ENCODE results near the gene KIF21A. TPM values are rescaled to one million over a fixed set of nuclear protein-coding genes. Genes with fewer than 3 reads are reported as not detected.

The KIF21A gene
- polyA plus RNA-seq, 3 donors: 34.5 to 46.2 (median 37.5) TPM

DNA sequence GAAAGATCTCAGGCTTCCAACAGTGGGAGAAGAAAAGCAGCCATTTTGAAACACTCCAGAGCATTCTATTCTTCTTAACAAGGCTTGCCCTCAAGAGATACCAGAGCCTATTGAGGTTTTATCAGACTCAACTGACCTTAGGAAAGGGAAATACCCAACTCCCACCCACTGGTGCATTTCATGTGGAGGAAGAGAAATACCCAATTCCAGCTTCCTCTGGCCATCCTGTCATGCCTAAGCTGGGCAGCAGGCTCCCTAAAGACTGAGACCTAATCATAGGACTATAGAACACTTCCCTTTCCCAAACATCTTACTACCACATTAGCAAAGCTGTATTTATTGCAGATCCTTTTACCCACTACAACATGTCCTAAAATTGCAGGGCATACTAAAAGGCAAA, 164.5 kb downstream of the KIF21A start:
- DNase-seq: no peak

DNA sequence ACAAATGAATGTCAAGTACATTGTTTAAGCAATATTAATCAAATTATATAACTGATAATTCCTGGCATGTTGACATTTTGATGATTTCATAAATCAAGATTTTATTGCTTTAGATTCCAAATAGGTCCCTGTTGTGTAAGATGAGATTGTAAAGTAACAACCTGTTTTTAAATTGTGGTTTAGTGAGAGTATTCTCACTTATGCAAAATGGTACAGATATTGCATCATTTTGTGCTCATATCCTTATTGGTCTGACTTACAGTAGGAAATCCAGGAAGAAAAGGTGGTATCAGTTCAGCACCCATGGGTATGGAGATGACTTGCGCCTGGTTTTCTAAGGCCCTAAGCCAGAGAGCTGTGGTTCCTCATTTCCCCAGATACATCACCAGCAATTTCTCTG, 165.5 kb downstream of the KIF21A start:
- DNase-seq: no peak

DNA sequence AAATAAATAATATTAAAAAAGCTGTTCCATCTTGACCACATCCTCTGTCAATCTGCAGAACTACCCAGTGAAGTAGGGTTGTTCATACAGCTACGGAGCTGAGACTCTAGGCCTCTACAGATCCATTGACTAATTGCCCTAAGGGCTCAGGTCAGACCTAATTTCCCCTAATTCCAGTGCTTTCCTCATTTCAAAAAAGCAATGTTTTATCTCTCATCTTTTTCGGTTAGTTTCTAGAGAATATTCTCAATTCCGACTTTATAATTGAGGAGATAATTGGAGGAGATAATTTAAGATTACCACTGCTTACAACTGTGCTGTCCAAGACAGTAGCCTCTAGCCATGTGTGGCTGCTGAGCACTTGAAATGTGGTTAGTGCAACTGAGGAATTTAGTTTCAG, 167.1 kb downstream of the KIF21A start:
- no peak for DNase-seq

DNA sequence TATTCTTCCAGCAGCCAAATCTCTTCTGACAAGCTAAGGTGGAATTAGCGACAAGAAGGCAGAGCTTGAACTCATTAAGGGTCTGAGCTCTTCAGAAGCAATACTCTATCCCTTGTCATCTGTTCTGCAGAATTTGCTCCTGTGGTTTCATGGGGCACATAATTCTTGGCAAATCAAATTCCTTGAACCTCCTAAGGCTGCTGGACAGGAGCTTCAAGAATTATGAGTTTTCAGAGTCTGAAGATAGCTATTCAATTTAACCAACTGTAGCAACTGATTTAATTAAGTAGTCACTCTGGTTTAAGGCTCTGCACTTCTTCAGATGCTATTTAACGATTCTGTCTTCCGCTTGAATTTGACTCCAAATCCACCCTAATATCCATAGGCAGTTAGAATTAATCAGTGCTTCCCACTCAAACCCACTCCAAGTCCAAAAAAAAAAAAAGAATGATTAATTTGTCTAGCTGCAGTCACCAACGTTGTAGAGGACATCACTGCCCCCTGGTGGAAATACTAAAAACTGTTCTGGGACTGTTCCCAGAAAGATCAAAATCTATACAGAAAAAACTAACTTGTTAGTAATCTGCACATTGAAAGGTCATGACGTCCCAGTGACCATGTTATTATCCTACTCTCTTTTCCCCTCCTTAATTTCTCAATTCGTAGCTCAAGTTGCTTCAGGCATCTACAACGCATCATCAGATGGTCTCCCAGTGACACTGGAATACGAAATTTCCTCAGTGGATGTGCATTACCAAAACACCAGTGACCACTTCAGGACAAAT, 169.9 kb downstream of the KIF21A start:
- peak; percentile 34 for DNase-seq

DNA sequence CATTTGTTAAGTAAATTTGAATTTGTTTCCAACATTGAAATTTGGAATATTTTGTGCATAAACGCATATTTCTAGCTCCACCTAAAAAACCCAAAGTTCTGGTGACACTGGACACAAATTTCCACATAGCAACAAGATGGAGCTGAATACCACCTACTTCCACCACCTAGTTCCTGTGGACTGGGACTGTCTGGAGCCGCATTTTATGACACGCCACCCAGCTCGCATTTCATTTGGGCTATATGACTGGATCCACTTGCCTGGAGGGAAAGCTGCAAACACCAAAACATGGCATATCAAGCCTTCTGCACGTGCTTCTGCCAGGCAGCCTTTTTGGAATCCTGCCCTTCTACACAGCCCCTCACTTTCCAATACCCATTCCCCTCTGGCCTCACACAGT, 173.4 kb downstream of the KIF21A start:
- no peak for DNase-seq

DNA sequence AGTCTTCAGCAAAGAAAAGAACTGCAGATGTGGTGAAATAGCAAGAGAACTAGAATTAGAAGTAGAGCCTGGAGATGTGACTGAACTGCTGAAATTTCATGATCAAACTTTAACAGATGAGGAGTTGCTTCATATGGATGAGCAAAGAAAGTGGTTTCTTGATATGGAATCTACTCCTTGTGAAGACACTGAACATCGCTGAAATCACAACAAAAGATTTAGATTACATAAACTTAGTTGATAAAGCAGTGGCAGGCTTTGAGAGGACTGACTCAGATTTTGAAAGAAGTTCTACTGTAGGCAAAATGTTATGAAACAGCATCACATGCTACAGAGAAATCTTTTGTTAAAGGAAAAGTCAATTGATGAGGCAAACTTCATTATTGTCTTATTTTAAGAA, 175.0 kb downstream of the KIF21A start:
- no peak for DNase-seq

DNA sequence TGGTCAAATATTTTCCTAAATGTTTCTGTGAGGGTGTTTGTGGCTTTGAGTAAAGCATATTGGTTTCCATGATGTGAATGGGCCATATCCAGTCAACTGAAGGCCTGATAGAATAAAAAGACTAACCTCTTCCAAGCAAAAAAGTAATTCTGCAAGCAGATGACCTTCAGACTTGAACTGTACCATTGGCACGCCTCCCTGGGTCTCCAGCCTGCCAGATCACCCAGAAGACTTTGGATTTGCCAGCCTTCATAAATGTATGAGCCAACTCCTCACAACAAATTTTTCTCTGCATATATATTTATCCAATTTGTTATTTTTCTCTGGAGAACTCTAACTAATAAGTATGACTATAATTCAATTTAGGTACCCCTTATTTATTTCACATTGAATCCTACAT, 190.3 kb downstream of the KIF21A start:
- no peak for DNase-seq

Other genes with a start within 250 kb of the KIF21A start
- gene ABCD2, start 176.7 kb upstream of the KIF21A start, polyA plus RNA-seq (ENCODE audit: insufficient read length in 3 of 3): under 1 TPM in 2 of 3 donors, not detected in 1; 0.06 to 0.07 TPM